Measurements from ENCODE around the gene CORO7. TPM values are rescaled to one million over a fixed set of nuclear protein-coding genes. Genes with fewer than 3 reads are reported as not detected.

Gene CORO7
- total RNA-seq, 1 experiment from 2014 or later = 42.1 TPM

DNA sequence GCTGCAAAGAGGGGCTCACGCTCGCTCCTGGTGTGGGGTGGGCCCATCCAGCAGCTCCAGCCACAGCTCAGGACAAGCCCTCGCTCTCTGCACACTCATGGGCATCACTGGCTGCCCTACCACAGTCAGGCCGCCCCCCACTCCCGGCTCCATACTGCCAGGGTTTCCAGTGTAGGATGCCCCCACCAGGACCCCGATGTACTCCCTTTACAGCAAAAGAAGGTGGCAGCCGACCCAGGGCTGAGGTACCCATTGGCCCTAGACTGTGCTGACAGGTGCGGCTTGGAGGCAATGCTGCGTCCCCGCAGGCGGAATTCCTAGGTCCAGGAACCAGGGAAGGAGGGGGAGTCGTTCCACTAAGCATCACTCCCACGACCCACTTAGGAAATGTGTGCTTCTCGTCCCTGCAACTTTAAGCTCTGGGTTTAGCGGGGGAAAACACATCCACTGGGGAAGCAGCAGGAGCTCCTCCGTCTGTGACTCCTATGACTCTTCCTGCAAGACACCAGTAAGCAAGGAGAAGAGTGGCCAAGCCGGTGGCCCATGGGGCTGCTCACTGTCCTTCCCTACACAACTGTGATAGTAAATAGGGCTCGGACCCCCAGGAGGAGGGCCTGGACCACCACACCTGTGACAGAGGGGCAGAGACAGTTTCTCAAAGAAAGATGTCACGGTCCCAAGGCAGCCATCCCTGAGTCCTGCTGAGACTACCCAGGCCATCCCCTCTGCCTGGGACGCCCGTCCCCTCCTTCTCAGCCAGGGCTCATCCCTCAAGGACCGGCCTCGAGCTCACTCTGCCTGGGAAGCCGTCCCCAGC, 13.1 kb downstream of the CORO7 start:
- Histone ChIP-seq H3K9me3 (ENCODE audit: insufficient read depth, low read depth) (no peaks in the 10 kb centered on the region), H3K4me2 (no peak overlapping the region), H2AFZ (no peak overlapping the region), H3K79me2 (ENCODE audit: low read depth) (no peaks in the 10 kb centered on the region), H3K27ac (no peak overlapping the region), H4K20me1 (ENCODE audit: insufficient read depth) (no peaks in the 10 kb centered on the region), H3K36me3 (ENCODE audit: low read depth) (no peaks in the 10 kb centered on the region), H3K9me2 (ENCODE audit: insufficient read depth) (no peaks in the 10 kb centered on the region), H3K4me3 (no peak overlapping the region), H3K27me3 (ENCODE audit: insufficient read depth, low read depth) (no peaks in the 10 kb centered on the region), H3F3A (ENCODE audit: insufficient read depth, low read depth) (no peaks in the 10 kb centered on the region), H3K4me1 (replicated peaks; ENCODE audit: insufficient read depth) (peaks cover 4% of the 10 kb centered on the region; the same call in 1 of the 2 replicates)
- POLR2A ChIA-PET (ENCODE audit: unreplicated experiment) = interaction anchor here (0.5 to 0.6 kb wide), 3 partner anchors 95 to 446 kb away, joined by 3 to 16 read pairs (median 8); no protein-coding TSS in a partner anchor
- intact Hi-C loops (cut with micrococcal nuclease; ENCODE audit: unreplicated experiment) = loop anchor here (2.0 to 5.0 kb wide), 3 partner anchors 151 to 711 kb away; no protein-coding TSS in a partner anchor
- BruUV-seq (replicated peaks) = no TSS peak
- CTCF ChIA-PET = interaction anchor here (0.5 to 2.8 kb wide), 13 partner anchors 10 to 630 kb away, joined by 3 to 16 read pairs (median 5); partner anchors contain the start of gene PAM16
- TF ChIP-seq, protein P1, sequence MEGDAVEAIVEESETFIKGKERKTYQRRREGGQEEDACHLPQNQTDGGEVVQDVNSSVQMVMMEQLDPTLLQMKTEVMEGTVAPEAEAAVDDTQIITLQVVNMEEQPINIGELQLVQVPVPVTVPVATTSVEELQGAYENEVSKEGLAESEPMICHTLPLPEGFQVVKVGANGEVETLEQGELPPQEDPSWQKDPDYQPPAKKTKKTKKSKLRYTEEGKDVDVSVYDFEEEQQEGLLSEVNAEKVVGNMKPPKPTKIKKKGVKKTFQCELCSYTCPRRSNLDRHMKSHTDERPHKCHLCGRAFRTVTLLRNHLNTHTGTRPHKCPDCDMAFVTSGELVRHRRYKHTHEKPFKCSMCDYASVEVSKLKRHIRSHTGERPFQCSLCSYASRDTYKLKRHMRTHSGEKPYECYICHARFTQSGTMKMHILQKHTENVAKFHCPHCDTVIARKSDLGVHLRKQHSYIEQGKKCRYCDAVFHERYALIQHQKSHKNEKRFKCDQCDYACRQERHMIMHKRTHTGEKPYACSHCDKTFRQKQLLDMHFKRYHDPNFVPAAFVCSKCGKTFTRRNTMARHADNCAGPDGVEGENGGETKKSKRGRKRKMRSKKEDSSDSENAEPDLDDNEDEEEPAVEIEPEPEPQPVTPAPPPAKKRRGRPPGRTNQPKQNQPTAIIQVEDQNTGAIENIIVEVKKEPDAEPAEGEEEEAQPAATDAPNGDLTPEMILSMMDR (conservative IDR thresholded peaks at IDR 0.05) = no peak
- no peak for TF ChIP-seq EZH2 (IDR thresholded peaks at IDR 0.05; ENCODE audit: low read depth)
- no peak for DNase-seq

DNA sequence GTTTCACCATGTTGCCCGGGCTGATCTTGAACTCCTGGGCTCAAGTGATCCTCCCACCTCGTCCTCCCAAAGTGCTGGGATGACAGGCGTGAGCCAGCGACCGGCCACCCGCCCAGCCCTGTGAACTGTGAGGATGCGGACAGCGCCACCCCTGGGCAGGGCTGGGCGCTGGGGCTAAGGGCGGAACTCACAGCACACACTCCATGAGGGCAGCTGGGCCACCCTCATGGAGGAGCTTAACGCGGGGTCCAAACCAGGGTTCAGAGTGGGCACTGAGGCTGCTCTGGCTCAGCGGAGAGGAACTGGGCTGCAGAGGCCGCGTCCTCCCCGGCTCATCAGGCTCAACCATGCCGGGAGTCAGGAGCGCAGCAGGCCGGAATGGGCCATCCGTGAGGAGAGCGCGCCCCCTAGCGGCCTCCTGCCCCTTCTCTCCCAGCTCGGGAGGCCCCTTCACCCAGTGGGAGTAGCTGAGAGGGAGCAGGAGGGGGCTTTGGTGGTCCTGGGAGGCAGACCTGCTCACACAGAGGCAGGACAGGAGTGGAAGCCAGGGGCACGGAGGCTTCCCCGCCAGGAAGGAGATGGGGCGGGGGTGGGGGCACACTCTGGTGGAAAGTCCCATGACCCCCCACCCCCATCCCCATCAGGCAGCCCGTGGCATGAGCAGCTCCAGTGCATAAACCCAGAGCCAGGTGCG, 13.8 kb downstream of the CORO7 start:
- Histone ChIP-seq H3F3A (ENCODE audit: insufficient read depth, low read depth) (no peaks in the 10 kb centered on the region), H3K27me3 (ENCODE audit: insufficient read depth, low read depth) (no peaks in the 10 kb centered on the region), H4K20me1 (ENCODE audit: insufficient read depth) (no peaks in the 10 kb centered on the region), H3K27ac (no peak overlapping the region), H3K4me2 (peak overlapping the region; percentile 56), H3K4me3 (no peak overlapping the region), H3K36me3 (ENCODE audit: low read depth) (no peaks in the 10 kb centered on the region), H2AFZ (no peak overlapping the region), H3K9me3 (ENCODE audit: insufficient read depth, low read depth) (no peaks in the 10 kb centered on the region), H3K79me2 (ENCODE audit: low read depth) (no peaks in the 10 kb centered on the region), H3K4me1 (replicated peaks; ENCODE audit: insufficient read depth) (peaks cover 4% of the 10 kb centered on the region; the same call in 1 of the 2 replicates), H3K9me2 (ENCODE audit: insufficient read depth) (no peaks in the 10 kb centered on the region)
- ChIA-PET POLR2A (ENCODE audit: unreplicated experiment) (interaction anchor here (0.5 to 0.6 kb wide), 2 partner anchors 10 to 446 kb away, joined by 6 to 16 read pairs; no protein-coding TSS in a partner anchor), CTCF (interaction anchor here (0.5 to 2.8 kb wide), 17 partner anchors 10 to 471 kb away, joined by 3 to 18 read pairs (median 6); partner anchors contain the start of gene PAM16)
- no TSS peak for BruUV-seq (replicated peaks)
- TF ChIP-seq, protein P1 (conservative IDR thresholded peaks at IDR 0.05) = peak; percentile 93
- no peak for TF ChIP-seq EZH2 (IDR thresholded peaks at IDR 0.05; ENCODE audit: low read depth)
- intact Hi-C loops (cut with micrococcal nuclease; ENCODE audit: unreplicated experiment) = loop anchor here (1.0 to 5.0 kb wide), 5 partner anchors 43 to 710 kb away; no protein-coding TSS in a partner anchor
- peak in 1 of 2 experiments; percentile 87 for DNase-seq

DNA sequence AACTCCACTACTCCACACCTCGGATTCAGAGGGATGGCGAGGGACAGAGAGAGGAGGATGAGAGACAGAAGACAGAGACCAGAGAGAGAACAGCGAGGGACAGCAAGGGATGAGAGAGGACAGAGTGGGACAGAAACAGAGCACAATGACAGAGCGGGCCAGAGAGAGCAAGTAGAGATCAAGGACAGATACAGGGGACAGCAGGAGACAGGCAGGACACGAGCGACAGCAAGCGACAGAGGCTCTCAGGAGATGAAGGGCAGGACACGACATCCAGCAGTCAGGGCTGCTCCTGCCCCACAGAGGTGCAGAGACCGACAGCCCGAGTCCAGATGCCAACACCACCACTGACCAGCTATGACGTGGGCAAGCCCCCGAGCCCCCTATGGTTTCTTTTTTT, 14.9 kb downstream of the CORO7 start:
- no peaks in the 10 kb centered on the region for H3K36me3 ChIP-seq (ENCODE audit: low read depth)
- CTCF ChIA-PET = interaction anchor here (0.7 to 2.8 kb wide), 5 partner anchors 8 to 148 kb away, joined by 3 to 16 read pairs (median 6); no protein-coding TSS in a partner anchor
- no peak overlapping the region for H3K27ac ChIP-seq
- TF ChIP-seq, protein P1 (conservative IDR thresholded peaks at IDR 0.05) = no peak
- no peak for TF ChIP-seq EZH2 (IDR thresholded peaks at IDR 0.05; ENCODE audit: low read depth)
- no peak overlapping the region for H2AFZ ChIP-seq
- no peak for DNase-seq
- no peak overlapping the region for H3K4me2 ChIP-seq
- no peaks in the 10 kb centered on the region for H3K9me3 ChIP-seq (ENCODE audit: insufficient read depth, low read depth)
- no peaks in the 10 kb centered on the region for H4K20me1 ChIP-seq (ENCODE audit: insufficient read depth)
- no peaks in the 10 kb centered on the region for H3F3A ChIP-seq (ENCODE audit: insufficient read depth, low read depth)
- H3K4me3 ChIP-seq = no peak overlapping the region
- no peaks in the 10 kb centered on the region for H3K9me2 ChIP-seq (ENCODE audit: insufficient read depth)
- no peaks in the 10 kb centered on the region for H3K27me3 ChIP-seq (ENCODE audit: insufficient read depth, low read depth)
- intact Hi-C loops (cut with micrococcal nuclease; ENCODE audit: unreplicated experiment) = loop anchor here (5.0 kb wide), 2 partner anchors 149 to 709 kb away; no protein-coding TSS in a partner anchor
- H3K4me1 ChIP-seq (replicated peaks; ENCODE audit: insufficient read depth) = peaks cover 4% of the 10 kb centered on the region; the same call in 1 of the 2 replicates
- no TSS peak for BruUV-seq (replicated peaks)
- POLR2A ChIA-PET (ENCODE audit: unreplicated experiment) = no interaction called here
- no peaks in the 10 kb centered on the region for H3K79me2 ChIP-seq (ENCODE audit: low read depth)

Measured in PC-9 (cell line).